ENCODE data around the gene MGRN1. TPM values are rescaled to one million over a fixed set of nuclear protein-coding genes. Genes with fewer than 3 reads are reported as not detected.
"Not testable (repeated sequence)": the region's sequence is repeated elsewhere in the genome, so short reads cannot be mapped to it uniquely, and the experiment has no call there.

MGRN1 gene
- polyA plus RNA-seq, 3 donors: 15.2 to 31.7 (median 20.1) TPM

DNA sequence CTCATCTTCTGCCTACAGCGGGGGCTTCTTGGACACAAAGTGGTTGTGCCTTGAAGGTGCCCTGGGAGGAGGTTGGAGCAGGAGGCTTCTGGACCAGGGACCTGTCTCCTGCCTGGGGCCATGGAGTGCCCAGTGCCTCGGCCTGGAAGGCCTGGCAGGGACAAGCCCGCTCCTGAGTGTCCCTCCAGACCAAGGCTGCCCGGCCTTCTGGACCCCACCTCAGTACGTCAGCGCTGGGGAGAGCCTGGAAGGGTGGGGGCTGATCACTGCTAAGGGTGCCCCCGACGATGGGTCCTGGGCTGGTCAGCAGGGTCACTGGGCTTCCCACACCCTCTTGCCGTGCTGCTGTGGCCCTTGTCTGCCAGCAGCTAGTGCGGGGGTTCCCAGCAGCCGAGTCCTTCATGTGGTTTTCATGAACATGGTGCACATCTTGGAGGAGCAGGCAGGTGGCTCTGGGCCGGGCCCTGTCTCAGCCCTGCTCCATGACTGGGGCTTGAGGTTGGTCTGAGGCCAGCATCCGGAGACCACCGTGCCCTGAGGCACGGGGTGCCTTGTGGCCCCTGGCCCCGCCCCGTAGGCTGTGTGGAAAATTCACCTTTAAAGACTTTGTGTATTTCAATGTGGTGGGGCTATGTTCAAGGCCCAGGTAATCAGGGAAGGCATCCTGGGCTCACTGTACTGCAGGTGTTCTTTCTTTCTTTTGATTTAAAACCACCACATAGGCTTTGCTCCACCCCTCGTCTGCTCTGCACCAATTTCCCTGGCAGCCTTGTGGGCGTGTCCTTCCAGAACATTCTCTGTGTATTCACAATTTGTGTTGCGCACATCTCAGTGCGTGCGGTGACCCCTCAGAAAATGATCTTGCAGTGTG is 22.4 kb downstream of the MGRN1 start:
- WGBS, 3 donors: 93 to 96% (median 95%) methylated on average over 22 of the region's 22 CpGs
- no peak overlapping the region for H3K27ac ChIP-seq (ENCODE audit: low read depth, low read length)

DNA sequence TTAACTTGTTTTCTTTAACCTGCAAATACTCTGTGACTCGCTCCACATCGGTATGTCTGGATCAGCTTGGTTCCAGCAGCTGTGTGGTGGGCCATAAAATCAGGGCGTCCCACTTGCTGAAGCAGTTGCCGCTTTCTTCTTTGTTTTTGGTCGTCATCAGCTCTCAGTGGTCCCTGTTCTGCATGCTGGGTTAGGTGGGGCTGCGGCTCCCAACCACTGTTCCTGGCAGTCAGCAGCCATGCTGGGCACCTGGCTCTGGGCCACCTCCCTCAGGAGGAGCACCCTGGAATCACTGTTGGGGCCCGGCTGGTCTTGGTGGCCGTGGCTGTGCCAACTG is 23.0 kb downstream of the MGRN1 start:
- 95 to 98% (median 96%) methylated on average over 8 of the region's 8 CpGs for WGBS, 3 donors
- no peak overlapping the region for H3K27ac ChIP-seq (ENCODE audit: low read depth, low read length)

DNA sequence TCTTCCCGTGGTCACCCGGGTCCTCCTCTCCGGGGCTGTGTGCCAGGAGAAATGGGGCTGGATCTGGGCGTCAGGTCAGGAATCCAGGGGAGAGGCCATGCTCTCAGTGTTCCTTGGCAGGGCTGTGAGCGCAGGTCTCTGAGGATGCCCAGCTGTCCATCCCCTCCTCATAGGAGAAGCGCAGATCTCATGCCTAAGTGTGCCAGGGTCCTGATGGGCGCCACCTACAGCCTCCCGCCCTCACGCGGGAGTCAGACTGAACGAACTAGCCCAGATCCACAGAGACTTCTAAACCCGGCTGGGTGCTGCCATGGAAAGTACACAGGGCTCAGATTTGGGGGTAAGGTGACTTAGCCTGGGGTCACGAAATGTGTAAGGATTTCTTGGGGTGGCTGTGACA is 24.3 kb downstream of the MGRN1 start:
- 69 to 94% (median 86%) methylated on average over 13 of the region's 13 CpGs for WGBS, 3 donors
- no peak overlapping the region for H3K27ac ChIP-seq (ENCODE audit: low read depth, low read length)

DNA sequence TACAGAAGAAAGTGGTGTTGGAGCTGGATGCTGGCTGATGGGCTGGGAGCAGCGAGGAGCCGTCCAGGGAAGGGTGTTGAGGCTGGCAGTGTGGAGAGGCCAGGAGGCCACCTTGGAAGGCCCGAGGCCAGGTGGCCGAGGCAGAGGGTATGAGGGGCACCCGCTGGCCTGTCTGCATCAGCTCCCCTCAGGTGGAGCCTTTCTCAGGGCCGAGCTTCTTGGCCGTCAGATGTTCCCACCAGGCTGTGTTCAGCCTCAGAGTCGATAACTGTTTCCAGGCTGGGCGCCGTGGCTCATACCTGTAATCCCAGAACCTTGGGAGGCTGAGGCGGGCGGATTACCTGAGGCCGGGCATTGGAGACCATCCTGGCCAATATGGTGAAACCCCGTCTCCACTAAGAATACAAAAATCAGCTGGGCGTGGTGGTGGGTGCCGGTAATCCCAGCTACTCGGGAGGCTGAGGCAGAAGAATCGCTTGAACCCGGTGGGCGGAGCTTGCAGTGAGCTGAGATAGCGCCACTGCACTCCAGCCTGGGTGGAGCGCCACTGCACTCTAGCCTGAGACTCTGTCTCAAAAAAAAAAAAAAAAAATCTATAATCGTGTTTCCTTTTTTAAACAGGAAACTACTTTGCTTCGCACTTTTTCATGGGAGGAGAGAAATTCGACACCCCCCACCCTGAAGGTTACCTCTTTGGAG is 25.3 kb downstream of the MGRN1 start:
- WGBS, 3 donors: 88 to 91% (median 89%) methylated on average over 24 to 25 of the region's 25 CpGs
- H3K27ac ChIP-seq (ENCODE audit: low read depth, low read length): no peak overlapping the region

DNA sequence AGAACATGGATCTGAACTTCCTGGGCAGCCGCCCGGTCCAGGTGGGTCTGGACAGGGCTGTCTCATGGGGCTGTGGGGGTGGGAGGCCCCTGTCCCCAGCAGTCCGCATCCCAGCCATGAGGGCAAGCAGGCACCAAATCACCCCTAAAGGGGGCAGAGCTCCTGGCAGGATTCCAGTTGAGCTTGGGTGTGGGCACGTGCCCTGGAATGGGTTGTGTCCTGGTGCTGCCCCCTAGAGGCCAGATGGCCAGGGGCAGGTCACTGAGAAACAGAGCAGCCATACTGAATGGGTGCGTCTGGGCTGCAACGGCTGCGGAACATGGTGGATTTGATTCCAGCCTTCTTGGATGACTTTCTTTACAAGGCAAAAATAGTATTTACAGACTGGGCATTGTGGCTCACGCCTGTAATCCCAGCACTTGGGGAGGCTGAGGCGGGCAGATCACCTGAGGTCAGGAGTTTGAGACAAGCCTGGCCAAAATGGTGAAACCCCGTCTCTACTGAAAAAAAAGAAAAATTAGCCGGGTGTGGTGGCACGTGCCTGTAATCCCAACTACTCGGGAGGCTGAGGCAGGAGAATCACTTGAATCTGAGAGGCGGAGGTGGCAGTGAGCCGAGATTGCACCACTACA is 25.9 kb downstream of the MGRN1 start:
- not testable (repeated sequence) for H3K27ac ChIP-seq (ENCODE audit: low read depth, low read length)
- WGBS, 3 donors: 80 to 83% (median 83%) methylated on average over 15 of the region's 15 CpGs

DNA sequence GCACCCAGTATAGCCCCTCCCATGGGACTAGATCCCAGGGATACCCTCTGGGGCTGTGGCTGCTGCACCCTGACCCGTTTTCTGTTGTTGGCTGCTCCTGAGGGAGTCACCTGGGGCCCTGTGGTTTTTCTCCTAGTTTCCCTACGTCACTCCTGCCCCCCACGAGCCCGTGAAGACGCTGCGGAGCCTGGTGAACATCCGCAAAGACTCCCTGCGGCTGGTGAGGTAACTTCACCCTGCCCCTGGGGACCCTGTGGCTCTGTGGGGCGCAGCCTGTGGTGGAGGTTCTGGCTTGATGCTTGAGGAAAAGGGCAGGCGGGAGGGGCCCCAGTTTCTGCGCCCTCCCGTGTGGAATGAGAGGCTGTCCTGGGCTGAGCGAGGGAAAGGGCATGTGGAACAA is 27.2 kb downstream of the MGRN1 start:
- no peak overlapping the region for H3K27ac ChIP-seq (ENCODE audit: low read depth, low read length)
- 83 to 94% (median 93%) methylated on average over 13 of the region's 13 CpGs for WGBS, 3 donors

DNA sequence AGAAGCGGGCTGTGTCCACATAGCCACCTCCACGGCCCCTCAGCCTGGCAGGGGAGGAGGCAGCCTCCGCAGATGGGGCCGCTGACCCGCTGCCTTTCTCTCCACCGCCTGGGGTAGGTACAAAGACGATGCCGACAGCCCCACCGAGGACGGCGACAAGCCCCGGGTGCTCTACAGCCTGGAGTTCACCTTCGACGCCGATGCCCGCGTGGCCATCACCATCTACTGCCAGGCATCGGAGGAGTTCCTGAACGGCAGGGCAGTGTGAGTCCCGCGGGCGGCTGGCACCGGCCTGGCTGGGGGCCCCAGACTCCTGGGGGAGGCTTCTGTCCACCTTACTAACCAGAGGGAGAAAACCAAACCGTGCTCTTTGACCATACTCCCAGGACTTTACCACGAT is 27.9 kb downstream of the MGRN1 start:
- no peak overlapping the region for H3K27ac ChIP-seq (ENCODE audit: low read depth, low read length)
- WGBS, 3 donors: 87 to 96% (median 94%) methylated on average over 24 to 25 of the region's 25 CpGs

DNA sequence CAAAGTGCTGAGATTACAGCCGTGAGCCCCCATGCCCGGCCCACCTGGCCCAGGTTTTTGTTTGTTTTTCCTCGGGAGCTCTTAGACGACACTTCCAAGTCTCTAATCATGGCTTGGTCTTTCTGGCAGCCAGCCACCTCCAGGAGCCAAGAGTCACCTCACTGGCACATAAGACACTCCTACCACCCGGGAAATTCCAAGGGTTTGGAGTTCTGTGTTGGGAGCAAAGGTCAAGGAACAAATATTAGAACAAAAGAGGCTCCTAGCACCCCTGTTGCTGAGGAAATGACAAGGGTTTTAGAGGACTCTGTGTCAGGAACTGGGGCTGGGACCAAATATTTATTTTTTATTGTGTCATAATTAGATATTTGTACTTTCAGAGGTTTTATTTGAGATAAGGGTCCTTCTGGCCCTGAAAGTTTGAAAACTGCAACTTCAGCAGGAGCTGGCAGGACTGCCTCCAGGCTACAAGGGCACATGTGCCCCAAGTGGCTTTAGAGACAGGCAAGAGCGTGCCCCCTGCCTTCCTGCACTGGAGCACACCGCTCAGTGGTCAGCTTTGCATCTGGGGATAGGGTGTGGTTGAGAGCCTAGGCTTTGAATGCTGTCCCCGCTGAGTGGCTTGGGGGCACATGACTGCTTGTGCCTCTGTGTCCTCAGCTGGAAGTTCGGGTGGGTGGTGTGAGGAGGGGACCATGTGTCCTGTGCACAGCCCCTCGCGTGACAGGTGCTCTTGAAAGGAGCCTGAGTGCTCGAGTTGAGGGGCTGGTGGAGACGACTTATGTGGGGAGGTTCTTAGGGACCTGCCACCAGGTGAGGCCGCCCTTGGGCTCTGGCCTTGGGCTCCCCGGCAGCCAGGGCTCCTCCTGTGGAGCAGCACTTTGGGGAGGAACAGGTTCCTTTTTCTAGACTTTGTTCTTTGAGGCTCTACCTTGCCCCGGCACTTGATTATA is 29.7 kb downstream of the MGRN1 start:
- WGBS, 3 donors: 35 to 87% (median 79%) methylated on average over 16 of the region's 16 CpGs
- H3K27ac ChIP-seq (ENCODE audit: low read depth, low read length): no peak overlapping the region

DNA sequence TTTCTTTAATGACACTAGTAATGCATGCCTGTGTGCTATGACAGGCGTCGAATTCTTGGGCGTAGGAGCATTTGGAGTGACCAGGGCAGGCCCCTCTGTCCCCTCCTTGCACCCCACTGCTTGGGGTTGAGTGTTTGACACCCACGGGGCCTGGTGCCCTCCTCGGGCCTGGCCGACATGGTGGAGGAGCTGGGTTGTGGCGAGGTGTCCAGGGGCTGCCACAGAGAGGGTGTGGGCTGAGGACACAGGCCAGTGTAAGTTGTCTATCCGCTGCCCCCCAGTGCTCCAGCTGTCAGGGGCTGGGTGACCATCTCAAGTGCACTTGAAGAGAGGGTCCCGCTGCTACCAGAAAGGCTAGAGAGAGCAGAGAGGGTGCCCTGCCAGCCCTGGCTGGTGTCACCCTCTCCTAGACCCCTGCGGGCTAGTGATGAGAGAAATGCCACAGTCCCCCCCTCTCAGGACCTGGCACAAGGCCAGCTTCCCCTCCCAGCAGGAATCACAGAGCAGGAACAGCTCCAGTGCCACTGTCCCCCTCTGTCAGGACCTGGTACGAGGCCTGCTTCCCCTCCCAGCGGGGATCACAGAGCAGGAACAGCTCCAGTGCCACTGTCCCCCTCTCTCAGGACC is 30.5 kb downstream of the MGRN1 start:
- 69 to 94% (median 89%) methylated on average over 12 of the region's 12 CpGs for WGBS, 3 donors
- H3K27ac ChIP-seq (ENCODE audit: low read depth, low read length): no peak overlapping the region

DNA sequence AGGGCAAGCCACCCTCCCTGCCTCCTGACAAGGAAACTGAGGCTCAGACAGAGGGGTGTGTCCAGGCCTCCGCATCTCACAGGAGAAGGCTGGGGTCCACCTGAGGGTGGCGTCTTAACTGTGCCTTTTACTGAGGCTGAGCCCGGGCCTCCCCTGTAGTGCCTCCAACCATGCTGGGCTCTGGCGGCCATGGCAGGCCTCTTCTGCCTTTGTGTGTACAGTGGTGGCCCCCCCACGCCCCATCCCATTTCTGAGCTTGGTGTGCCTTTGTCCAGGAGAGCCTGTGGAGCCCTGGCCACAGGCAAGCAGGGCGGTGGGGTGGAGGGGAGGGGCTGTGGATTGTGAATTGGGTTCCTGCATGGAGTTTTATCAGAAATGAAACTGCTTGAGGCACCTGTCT is 31.2 kb downstream of the MGRN1 start:
- no peak overlapping the region for H3K27ac ChIP-seq (ENCODE audit: low read depth, low read length)
- 94 to 98% (median 96%) methylated on average over 6 of the region's 6 CpGs for WGBS, 3 donors

DNA sequence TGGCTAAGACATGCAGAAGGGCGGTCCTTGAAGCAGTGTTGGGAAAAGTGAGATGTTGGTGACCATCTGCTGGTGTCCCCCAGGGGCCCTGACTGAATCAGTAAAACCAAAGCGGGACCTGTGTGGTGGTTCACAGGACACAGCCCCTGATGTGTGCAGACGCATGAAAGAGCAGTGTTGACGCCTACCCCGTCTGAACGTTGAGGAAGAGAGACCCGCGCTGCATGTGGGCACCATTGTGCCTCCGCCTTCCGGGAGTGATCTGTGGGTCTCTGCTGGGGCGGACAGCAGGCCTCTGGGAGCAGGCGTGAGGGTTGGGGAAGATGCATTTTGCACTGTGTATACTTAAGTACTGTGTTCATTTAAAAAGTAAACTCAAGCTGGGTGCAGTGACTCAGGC is 31.6 kb downstream of the MGRN1 start:
- WGBS, 3 donors: 94 to 96% (median 95%) methylated on average over 12 of the region's 12 CpGs

DNA sequence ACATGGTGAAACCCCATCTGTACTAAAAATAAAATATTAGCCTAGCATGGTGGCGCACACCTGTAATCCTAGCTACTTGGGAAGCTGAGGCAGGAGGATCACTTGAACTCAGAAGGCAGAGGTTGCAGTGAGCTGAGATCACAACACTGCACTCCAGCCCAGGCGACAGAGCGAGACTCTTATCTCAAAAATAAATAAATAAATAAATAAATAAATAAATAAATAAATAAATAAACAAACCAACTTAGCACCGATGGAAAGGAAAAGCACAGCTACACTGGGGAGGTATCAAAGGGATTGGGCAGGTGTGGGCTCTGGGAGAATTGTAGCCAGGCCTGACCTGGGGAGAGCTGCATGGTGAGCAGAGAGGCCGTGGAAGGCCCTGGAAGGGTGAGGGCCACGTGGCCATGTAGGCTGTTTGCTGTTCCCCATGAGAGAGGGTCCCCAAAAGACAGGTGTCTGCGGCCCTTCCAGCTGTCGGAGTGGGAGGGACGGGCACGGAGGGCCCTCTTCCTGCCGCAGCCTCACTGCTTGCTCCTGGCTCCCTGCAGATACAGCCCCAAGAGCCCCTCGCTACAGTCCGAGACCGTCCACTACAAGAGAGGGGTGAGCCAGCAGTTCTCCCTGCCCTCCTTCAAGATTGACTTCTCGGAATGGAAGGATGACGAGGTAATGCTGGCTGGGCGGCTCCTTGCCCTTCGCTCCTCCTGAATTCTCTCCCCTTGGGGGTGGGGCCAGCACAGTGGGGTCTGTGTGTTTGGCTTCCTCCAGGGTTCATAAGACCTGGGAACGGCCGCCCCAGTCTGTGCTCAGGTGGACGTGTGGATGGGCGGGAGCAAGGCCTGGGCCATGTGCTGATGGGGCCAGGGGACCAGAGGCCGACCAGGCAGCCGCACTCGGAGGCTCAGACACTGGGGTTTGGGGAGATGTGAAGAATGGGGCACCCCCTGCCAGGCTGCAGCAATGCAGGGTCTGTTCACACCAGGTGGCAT is 32.4 kb downstream of the MGRN1 start:
- WGBS, 3 donors: 91 to 96% (median 95%) methylated on average over 25 of the region's 25 CpGs
- H3K27ac ChIP-seq (ENCODE audit: low read depth, low read length): no peak overlapping the region

More for the DNA sequence above, 31.6 kb downstream of the MGRN1 start:
- H3K27ac ChIP-seq (ENCODE audit: low read depth, low read length): no peak overlapping the region

DNA sequence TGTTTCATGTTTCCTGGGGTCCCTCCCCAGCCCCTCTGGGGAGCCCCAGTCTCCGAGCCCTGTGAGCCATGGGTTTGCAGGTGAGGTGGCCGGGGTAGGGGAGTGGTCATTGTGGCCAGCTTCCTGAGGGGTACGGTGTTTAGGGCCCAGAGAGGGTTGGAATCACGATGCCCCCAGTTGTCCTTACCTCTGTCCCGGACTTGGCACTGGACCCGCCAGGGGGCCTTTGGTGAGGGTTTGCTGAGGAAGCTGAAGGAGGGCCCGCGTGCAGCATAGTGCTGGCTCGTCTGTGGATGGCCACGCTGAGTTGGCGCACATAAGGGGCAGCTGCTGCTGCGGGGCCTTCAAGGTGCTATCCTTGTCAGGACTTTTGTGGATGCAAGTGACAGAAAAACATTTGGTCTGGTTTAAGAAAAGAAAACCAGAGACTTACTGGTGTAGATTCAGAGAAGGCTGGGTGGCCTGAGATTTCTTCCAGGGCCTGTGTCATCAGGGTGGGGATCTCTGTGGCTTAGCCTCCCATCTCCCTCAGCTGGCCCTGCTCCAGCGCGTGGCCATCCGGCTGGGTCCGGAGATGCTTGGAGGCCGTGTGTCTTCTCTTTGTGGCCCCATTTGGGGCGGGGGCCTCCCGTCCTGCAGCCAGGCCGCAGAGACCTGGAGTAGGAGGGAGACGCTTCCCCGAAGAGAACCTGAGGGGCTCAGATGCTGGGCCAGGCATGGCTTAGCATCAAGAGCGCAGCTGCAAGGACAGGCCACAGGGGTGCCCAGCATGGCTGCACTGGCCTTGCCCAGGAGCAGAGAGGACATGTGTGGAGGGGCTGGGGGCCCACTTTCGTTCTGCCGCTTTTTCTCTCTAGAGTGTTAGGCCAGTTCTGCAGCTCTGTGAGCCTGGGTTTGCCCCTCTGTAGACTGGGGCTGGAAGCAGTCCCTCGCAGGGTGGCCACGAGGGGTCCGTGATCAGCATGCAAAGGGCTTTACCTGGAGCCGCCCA is 35.0 kb downstream of the MGRN1 start:
- no peak overlapping the region for H3K27ac ChIP-seq (ENCODE audit: low read depth, low read length)
- WGBS, 3 donors: 82 to 92% (median 85%) methylated on average over 28 to 29 of the region's 29 CpGs

DNA sequence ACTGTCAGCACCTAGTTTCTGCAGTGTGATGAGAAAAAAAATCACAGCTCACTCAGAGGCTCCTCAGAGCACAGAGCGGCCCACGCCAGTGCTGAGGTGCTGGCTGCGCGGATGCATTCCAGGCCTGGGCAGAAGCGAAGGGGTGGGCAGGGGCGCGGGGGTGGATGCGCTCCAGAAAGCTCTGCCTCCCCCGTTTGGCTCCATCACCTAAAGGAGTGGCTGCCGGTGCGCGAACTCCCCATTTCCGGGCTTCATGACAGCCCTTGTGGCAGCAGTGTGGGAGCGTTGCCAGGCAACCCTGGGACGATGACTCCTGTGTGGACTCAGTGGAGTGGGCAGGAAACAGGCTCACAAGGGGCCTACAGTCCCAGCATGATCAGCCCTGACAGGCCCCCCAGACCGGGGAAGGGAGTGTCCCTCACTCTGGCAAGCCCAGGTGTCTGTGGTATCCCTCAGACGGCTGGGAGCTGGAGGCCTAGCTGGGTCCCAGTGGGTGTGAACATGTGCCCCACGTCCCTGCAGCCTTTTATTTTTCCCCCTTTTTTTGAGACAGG is 35.9 kb downstream of the MGRN1 start:
- H3K27ac ChIP-seq (ENCODE audit: low read depth, low read length): no peak overlapping the region
- 32 to 67% (median 35%) methylated on average over 18 of the region's 18 CpGs for WGBS, 3 donors

DNA sequence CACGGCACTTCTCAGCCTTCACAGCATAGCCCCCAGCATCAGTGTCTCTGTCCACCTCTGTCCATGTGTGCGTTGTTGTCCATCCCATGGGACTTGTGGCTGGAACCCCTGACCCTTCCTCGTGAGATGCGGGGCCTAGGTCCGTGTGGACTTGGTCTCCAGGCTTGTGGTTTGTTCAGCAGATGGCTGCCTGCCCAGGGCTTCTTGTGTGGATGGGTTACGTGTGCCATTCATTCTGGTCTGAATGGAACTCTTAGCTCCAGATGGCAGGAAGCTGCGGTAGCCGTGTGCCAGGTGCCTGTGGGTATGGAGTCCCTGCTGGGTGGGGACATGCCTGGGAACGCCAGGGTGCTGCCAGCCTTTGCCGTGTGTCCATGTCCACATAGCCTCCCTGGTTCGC is 37.0 kb downstream of the MGRN1 start:
- H3K27ac ChIP-seq (ENCODE audit: low read depth, low read length): no peak overlapping the region
- 57 to 88% (median 58%) methylated on average over 11 of the region's 11 CpGs for WGBS, 3 donors

DNA sequence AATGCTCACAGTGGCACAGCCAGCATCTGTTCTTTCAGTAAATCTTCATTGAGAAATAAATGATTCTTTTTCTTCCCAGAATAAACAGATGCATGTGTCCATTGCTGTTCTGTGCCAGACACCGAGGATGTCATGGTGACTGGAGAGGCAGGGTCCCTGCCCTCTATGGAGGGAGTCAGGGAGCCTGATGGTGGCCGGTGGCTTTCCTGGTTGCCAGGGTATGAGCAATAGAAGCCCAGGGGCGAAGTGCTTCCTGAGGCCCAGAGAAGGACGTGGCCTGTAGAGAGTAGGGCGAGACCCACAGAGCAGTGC is 38.8 kb downstream of the MGRN1 start:
- 53 to 80% (median 56%) methylated on average over 5 of the region's 5 CpGs for WGBS, 3 donors
- no peak overlapping the region for H3K27ac ChIP-seq (ENCODE audit: low read depth, low read length)
